Measurements from ENCODE around the gene TRMT61A. TPM values are rescaled to one million over a fixed set of nuclear protein-coding genes. Genes with fewer than 3 reads are reported as not detected.
"Not testable (repeated sequence)": the region's sequence is repeated elsewhere in the genome, so short reads cannot be mapped to it uniquely, and the experiment has no call there.

The TRMT61A gene
- polyA plus RNA-seq, 4 donors = 6.6 to 10.3 (median 6.7) TPM

GRCh38 chr14:103508521-103509329, 20.3 kb upstream of the TRMT61A start:
- no peak for DNase-seq (ENCODE audit: low read depth in 4 of 4, low spot score in 3 of 4)

- DNase-seq (ENCODE audit: low read depth in 4 of 4, low spot score in 3 of 4) = no peak
Observed at GRCh38 chr14:103509864-103510723, 18.9 kb upstream of the TRMT61A start.

GRCh38 chr14:103510724-103511693, 18.0 kb upstream of the TRMT61A start:
- DNase-seq (ENCODE audit: low read depth in 4 of 4, low spot score in 3 of 4) = no peak

- not testable (repeated sequence) for DNase-seq (ENCODE audit: low read depth in 4 of 4, low spot score in 3 of 4)
Observed at GRCh38 chr14:103512180-103512579, 16.8 kb upstream of the TRMT61A start.

- DNase-seq (ENCODE audit: low read depth in 4 of 4, low spot score in 3 of 4) = no peak
Observed at GRCh38 chr14:103512701-103513611, 16.0 kb upstream of the TRMT61A start.

GRCh38 chr14:103514596-103515421, 14.2 kb upstream of the TRMT61A start:
- DNase-seq (ENCODE audit: low read depth in 4 of 4, low spot score in 3 of 4) = no peak

GRCh38 chr14:103516426-103517173, 12.4 kb upstream of the TRMT61A start:
- DNase-seq (ENCODE audit: low read depth in 4 of 4, low spot score in 3 of 4) = no peak

- DNase-seq (ENCODE audit: low read depth in 4 of 4, low spot score in 3 of 4) = no peak
Observed at GRCh38 chr14:103517174-103517566, 11.8 kb upstream of the TRMT61A start.

GRCh38 chr14:103517721-103518421, 11.1 kb upstream of the TRMT61A start:
- no peak for DNase-seq (ENCODE audit: low read depth in 4 of 4, low spot score in 3 of 4)

GRCh38 chr14:103518422-103519042, 10.5 kb upstream of the TRMT61A start:
- DNase-seq (ENCODE audit: low read depth in 4 of 4, low spot score in 3 of 4) = no peak

GRCh38 chr14:103519043-103519836, 9.8 kb upstream of the TRMT61A start:
- DNase-seq (ENCODE audit: low read depth in 4 of 4, low spot score in 3 of 4) = no peak

GRCh38 chr14:103519837-103520212, 9.2 kb upstream of the TRMT61A start:
- no peak for DNase-seq (ENCODE audit: low read depth in 4 of 4, low spot score in 3 of 4)

GRCh38 chr14:103520269-103520656, 8.7 kb upstream of the TRMT61A start:
- no peak for DNase-seq (ENCODE audit: low read depth in 4 of 4, low spot score in 3 of 4)

- peak in 2 of 4 donors; percentile 57 to 62 for DNase-seq (ENCODE audit: low read depth in 4 of 4, low spot score in 3 of 4)
Observed at GRCh38 chr14:103520657-103521437, 8.1 kb upstream of the TRMT61A start.

GRCh38 chr14:103521438-103521950, 7.5 kb upstream of the TRMT61A start:
- no peak for DNase-seq (ENCODE audit: low read depth in 4 of 4, low spot score in 3 of 4)

All from right renal pelvis (tissue), 4 donors.